ENCODE data around the gene CASP7.

CASP7 gene

GRCh38 chr10:113712755-113713639 is 33.3 kb downstream of the CASP7 start:
- no peak for DNase-seq

- no peak for DNase-seq
Observed at GRCh38 chr10:113713640-113713982, 33.9 kb downstream of the CASP7 start.

- no peak for DNase-seq
Observed at GRCh38 chr10:113716109-113716910, 36.6 kb downstream of the CASP7 start.

- DNase-seq: no peak
Observed at GRCh38 chr10:113718969-113719822, 39.5 kb downstream of the CASP7 start.

- no peak for DNase-seq
Observed at GRCh38 chr10:113720386-113720785, 40.7 kb downstream of the CASP7 start.

- DNase-seq: no peak
Observed at GRCh38 chr10:113732160-113732881, 52.6 kb downstream of the CASP7 start.

- DNase-seq: no peak
Observed at GRCh38 chr10:113732966-113733365, 53.3 kb downstream of the CASP7 start.

GRCh38 chr10:113733635-113734034 is 53.9 kb downstream of the CASP7 start:
- DNase-seq: no peak

GRCh38 chr10:113735913-113736312 is 56.2 kb downstream of the CASP7 start:
- no peak for DNase-seq

- no peak for DNase-seq
Observed at GRCh38 chr10:113736576-113736975, 56.9 kb downstream of the CASP7 start.

- DNase-seq: no peak
Observed at GRCh38 chr10:113739031-113739430, 59.3 kb downstream of the CASP7 start.

GRCh38 chr10:113739577-113739976 is 59.9 kb downstream of the CASP7 start:
- DNase-seq: no peak

GRCh38 chr10:113740850-113741249 is 61.1 kb downstream of the CASP7 start:
- no peak for DNase-seq

- DNase-seq: no peak
Observed at GRCh38 chr10:113742466-113742865, 62.8 kb downstream of the CASP7 start.

- DNase-seq: no peak
Observed at GRCh38 chr10:113743594-113743993, 63.9 kb downstream of the CASP7 start.

- DNase-seq: no peak
Observed at GRCh38 chr10:113745374-113745773, 65.7 kb downstream of the CASP7 start.

GRCh38 chr10:113746217-113746957 is 66.7 kb downstream of the CASP7 start:
- no peak for DNase-seq

GRCh38 chr10:113751181-113751732 is 71.5 kb downstream of the CASP7 start, which contains the start of gene PLEKHS1:
PLEKHS1 (plus strand) TSS chr10:113751682; CDS start chr10:113755278, 3,596 bp downstream.
- DNase-seq: no peak

- no peak for DNase-seq
Observed at GRCh38 chr10:113752553-113752952, 72.8 kb downstream of the CASP7 start.

GRCh38 chr10:113753020-113753692 is 73.4 kb downstream of the CASP7 start:
- no peak for DNase-seq

GRCh38 chr10:113754125-113754524 is 74.4 kb downstream of the CASP7 start:
- no peak for DNase-seq

Measured in CD4-positive, alpha-beta T cell treated with Interleukin-10 for 1 hour (primary cell).